ENCODE measurements around the gene MYBPC2.

Gene MYBPC2

GRCh38 chr19:50506700-50507099, 74.0 kb downstream of the MYBPC2 start (continued):
- TF ChIP-seq CSRNP3 (CRISPR knock-in tag; IDR thresholded peaks at IDR 0.05) = no peak
- TF ChIP-seq OSR1 (CRISPR knock-in tag; IDR thresholded peaks at IDR 0.05) = no peak
- TF ChIP-seq SNAI2 (CRISPR knock-in tag; IDR thresholded peaks at IDR 0.05) = no peak
- TF ChIP-seq, protein P1, sequence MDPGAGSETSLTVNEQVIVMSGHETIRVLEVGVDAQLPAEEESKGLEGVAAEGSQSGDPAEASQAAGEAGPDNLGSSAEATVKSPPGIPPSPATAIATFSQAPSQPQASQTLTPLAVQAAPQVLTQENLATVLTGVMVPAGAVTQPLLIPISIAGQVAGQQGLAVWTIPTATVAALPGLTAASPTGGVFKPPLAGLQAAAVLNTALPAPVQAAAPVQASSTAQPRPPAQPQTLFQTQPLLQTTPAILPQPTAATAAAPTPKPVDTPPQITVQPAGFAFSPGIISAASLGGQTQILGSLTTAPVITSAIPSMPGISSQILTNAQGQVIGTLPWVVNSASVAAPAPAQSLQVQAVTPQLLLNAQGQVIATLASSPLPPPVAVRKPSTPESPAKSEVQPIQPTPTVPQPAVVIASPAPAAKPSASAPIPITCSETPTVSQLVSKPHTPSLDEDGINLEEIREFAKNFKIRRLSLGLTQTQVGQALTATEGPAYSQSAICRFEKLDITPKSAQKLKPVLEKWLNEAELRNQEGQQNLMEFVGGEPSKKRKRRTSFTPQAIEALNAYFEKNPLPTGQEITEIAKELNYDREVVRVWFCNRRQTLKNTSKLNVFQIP (CRISPR knock-in tag; IDR thresholded peaks at IDR 0.05; ENCODE audit: borderline replicate concordance, low read depth) = no peak
- TF ChIP-seq PPARA (CRISPR knock-in tag; IDR thresholded peaks at IDR 0.05; ENCODE audit: borderline replicate concordance) = no peak

- TF ChIP-seq ESRRG (CRISPR knock-in tag; IDR thresholded peaks at IDR 0.05) (no peak), ZNF565 (CRISPR knock-in tag; conservative IDR thresholded peaks at IDR 0.05; ENCODE audit: low read depth) (no peak), ZFP3 (CRISPR knock-in tag; IDR thresholded peaks at IDR 0.05) (no peak), ZNF8 (CRISPR knock-in tag; IDR thresholded peaks at IDR 0.05) (no peak), TCF4 (CRISPR knock-in tag; IDR thresholded peaks at IDR 0.05; ENCODE audit: borderline replicate concordance) (no peak), PPARA (CRISPR knock-in tag; IDR thresholded peaks at IDR 0.05; ENCODE audit: borderline replicate concordance) (no peak), ISL1 (CRISPR knock-in tag; IDR thresholded peaks at IDR 0.05) (no peak)
- TF ChIP-seq, protein P1 (CRISPR knock-in tag; IDR thresholded peaks at IDR 0.05; ENCODE audit: borderline replicate concordance, low read depth) = no peak
- no peak for ATAC-seq
These were observed 74.7 kb downstream of the MYBPC2 start for GRCh38 chr19:50507376-50507775.

DNA sequence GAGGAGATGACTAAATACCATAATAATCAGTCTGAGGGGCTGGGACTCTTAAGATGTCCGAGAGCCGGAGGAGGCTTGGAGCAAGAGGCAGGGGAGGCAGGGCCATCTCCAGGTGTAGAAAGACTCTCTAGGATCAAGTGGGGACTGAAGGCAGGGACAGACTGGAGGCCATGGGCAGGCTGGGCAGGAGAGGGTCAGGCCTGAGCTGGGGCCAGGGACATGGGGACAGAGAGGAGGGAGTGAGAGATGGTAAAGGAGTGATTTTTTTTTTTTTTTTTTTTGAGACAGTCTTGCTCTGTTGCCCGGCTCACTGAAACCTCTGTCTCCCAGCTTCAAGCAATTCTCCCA, 76.1 kb downstream of the MYBPC2 start:
- ATAC-seq = no peak
- no peak for TF ChIP-seq ZC3H10 (CRISPR knock-in tag; IDR thresholded peaks at IDR 0.05)
- TF ChIP-seq TOX (CRISPR knock-in tag; IDR thresholded peaks at IDR 0.05; ENCODE audit: borderline replicate concordance) = no peak
- TF ChIP-seq, protein P1 (CRISPR knock-in tag; IDR thresholded peaks at IDR 0.05; ENCODE audit: borderline replicate concordance, low read depth) = no peak
- no peak for TF ChIP-seq OSR1 (CRISPR knock-in tag; IDR thresholded peaks at IDR 0.05)
- TF ChIP-seq TSHZ2 (CRISPR knock-in tag; IDR thresholded peaks at IDR 0.05) = no peak
- no peak for TF ChIP-seq ZFP30 (CRISPR knock-in tag; IDR thresholded peaks at IDR 0.05)
- no peak for TF ChIP-seq ZNF8 (CRISPR knock-in tag; IDR thresholded peaks at IDR 0.05)
- TF ChIP-seq PATZ1 (CRISPR knock-in tag; IDR thresholded peaks at IDR 0.05; ENCODE audit: borderline replicate concordance) = no peak
- TF ChIP-seq RARB (CRISPR knock-in tag; IDR thresholded peaks at IDR 0.05) = no peak
- no peak for TF ChIP-seq SNAI2 (CRISPR knock-in tag; IDR thresholded peaks at IDR 0.05)
- no peak for TF ChIP-seq CSDC2 (CRISPR knock-in tag; IDR thresholded peaks at IDR 0.05)
- TF ChIP-seq ISL1 (CRISPR knock-in tag; IDR thresholded peaks at IDR 0.05) = no peak
- no peak for TF ChIP-seq GLIS3 (CRISPR knock-in tag; IDR thresholded peaks at IDR 0.05)

All from SK-N-SH treated with all-trans-retinoic acid at 6 μM for 48 hours (cell line).